Measurements from ENCODE around the gene TXK. TPM values are rescaled to one million over a fixed set of nuclear protein-coding genes. Genes with fewer than 3 reads are reported as not detected.

TXK gene
- total RNA-seq, 1 donor from 2014 or later: 0.36 TPM

DNA sequence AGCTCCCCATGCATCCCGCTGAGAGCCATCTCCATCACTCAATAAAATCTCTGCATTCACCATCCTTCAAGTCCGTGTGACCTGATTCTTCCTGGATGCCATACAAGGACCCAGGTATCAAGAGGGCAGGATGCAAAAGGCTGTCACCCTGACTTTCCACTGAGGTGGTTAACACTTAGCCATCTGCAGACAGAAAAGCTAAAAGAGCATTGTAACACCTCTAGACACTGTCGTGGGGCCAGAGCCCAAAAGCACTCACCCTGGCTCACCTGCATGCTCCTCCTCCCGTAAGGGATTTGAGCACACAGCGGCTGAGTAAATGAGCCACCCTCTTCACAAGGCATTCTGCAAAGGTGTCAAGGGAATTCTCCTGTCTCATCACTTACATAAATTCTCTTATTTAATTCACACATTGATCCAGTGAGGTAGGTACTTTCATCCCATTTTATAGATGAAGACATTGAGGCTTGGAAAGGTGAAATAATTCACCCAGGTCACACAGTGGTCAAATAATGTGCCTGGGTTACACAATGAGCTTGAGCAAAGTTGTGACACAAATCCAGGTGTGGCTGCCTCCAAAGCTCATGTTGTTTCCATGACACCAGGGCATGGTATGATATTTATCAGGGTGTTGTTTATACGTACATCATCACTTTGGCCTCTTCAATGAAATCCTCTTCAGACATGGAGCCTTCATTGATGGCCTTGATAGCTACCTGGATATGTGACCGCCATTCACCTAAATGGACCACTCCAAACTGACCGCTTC is 48.0 kb downstream of the TXK start:
- no peaks in the 10 kb centered on the region for H3K4me1 Mint-ChIP-seq (ENCODE audit: unreplicated experiment)

DNA sequence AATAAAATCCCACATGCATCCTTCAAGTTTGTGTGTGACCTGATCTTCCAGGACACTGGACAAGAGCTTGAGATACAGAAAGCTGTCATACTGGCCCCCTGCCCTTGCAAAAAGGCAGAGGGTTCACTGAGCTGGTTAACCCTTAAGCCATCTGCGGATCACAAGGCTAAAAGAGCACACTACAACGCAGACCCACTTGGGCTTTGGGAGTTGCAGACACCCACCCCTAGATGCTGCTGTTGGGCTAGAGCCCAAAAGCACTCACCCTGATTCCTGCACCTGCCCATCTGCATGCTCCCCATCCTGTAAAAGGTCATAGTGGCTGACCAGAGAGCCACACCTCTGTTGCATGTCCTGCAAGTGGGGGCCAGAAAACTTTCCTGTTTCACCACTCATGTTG is 51.1 kb downstream of the TXK start:
- no peak for DNase-seq (ENCODE audit: low spot score)
- Mint-ChIP-seq H3K9me3 (ENCODE audit: unreplicated experiment) (no peaks in the 10 kb centered on the region), H3K4me1 (ENCODE audit: unreplicated experiment) (peaks cover 7% of the 10 kb centered on the region), H3K36me3 (ENCODE audit: low read depth, unreplicated experiment) (no peaks in the 10 kb centered on the region), H3K27me3 (ENCODE audit: unreplicated experiment) (peaks cover 4% of the 10 kb centered on the region), H3K4me3 (ENCODE audit: unreplicated experiment) (no peak overlapping the region), H3K27ac (ENCODE audit: unreplicated experiment) (no peak overlapping the region)
- TF ChIP-seq, protein P1, sequence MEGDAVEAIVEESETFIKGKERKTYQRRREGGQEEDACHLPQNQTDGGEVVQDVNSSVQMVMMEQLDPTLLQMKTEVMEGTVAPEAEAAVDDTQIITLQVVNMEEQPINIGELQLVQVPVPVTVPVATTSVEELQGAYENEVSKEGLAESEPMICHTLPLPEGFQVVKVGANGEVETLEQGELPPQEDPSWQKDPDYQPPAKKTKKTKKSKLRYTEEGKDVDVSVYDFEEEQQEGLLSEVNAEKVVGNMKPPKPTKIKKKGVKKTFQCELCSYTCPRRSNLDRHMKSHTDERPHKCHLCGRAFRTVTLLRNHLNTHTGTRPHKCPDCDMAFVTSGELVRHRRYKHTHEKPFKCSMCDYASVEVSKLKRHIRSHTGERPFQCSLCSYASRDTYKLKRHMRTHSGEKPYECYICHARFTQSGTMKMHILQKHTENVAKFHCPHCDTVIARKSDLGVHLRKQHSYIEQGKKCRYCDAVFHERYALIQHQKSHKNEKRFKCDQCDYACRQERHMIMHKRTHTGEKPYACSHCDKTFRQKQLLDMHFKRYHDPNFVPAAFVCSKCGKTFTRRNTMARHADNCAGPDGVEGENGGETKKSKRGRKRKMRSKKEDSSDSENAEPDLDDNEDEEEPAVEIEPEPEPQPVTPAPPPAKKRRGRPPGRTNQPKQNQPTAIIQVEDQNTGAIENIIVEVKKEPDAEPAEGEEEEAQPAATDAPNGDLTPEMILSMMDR (IDR thresholded peaks at IDR 0.05; ENCODE audit: unreplicated experiment): no peak

More for the DNA sequence above, 48.0 kb downstream of the TXK start:
- Mint-ChIP-seq H3K27me3 (ENCODE audit: unreplicated experiment) (peaks cover 4% of the 10 kb centered on the region), H3K27ac (ENCODE audit: unreplicated experiment) (no peak overlapping the region), H3K36me3 (ENCODE audit: low read depth, unreplicated experiment) (no peaks in the 10 kb centered on the region), H3K4me3 (ENCODE audit: unreplicated experiment) (no peak overlapping the region), H3K9me3 (ENCODE audit: unreplicated experiment) (no peaks in the 10 kb centered on the region)
- TF ChIP-seq, protein P1 (IDR thresholded peaks at IDR 0.05; ENCODE audit: unreplicated experiment): no peak
- DNase-seq (ENCODE audit: low spot score): no peak

DNA sequence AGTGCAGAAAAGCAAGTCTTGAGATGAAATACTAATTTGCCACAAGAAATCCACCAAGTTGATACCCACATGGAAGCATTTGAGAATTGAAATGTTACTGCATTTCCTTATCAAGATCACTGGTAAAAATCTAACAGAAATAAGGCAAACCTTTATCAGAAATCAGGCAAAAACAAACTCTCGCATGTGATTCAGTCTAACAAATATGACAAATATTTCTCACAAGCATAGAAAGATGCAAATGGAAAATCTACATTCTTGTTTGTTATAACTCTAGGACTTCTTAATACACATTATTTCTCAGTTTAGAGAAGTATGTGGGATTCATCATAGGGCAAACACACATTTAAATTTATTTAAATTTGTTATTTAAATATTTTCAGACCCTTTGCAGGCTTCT is 52.9 kb downstream of the TXK start:
- Mint-ChIP-seq H3K9me3 (ENCODE audit: unreplicated experiment) (no peaks in the 10 kb centered on the region), H3K4me1 (ENCODE audit: unreplicated experiment) (peaks cover 7% of the 10 kb centered on the region), H3K27me3 (ENCODE audit: unreplicated experiment) (peaks cover 4% of the 10 kb centered on the region), H3K4me3 (ENCODE audit: unreplicated experiment) (no peak overlapping the region), H3K36me3 (ENCODE audit: low read depth, unreplicated experiment) (no peaks in the 10 kb centered on the region), H3K27ac (ENCODE audit: unreplicated experiment) (no peak overlapping the region)
- no peak for DNase-seq (ENCODE audit: low spot score)
- TF ChIP-seq, protein P1 (IDR thresholded peaks at IDR 0.05; ENCODE audit: unreplicated experiment): no peak

DNA sequence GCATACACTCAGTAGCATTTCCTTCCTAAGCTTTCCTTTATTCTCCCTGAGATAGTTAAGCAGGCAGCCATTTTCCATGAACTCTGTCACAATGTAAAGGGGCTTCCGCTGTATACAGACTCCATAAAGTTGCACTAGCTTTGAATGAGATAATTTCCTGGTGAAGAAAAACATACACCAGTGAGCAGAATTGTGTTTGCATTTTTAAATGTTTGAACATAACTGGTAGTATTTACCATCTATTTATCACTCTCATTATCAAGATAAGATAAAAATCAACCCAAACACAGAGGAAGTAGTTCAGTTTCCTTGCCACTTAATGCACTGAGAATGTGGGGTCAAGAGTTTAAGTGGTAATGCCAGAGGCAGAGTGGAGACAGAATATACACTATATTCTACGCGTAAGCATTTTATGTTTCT is 54.1 kb downstream of the TXK start:
- no peak for DNase-seq (ENCODE audit: low spot score)
- Mint-ChIP-seq H3K9me3 (ENCODE audit: unreplicated experiment) (no peaks in the 10 kb centered on the region), H3K27me3 (ENCODE audit: unreplicated experiment) (peaks cover 4% of the 10 kb centered on the region), H3K4me1 (ENCODE audit: unreplicated experiment) (peaks cover 7% of the 10 kb centered on the region), H3K27ac (ENCODE audit: unreplicated experiment) (no peak overlapping the region), H3K36me3 (ENCODE audit: low read depth, unreplicated experiment) (no peaks in the 10 kb centered on the region), H3K4me3 (ENCODE audit: unreplicated experiment) (no peak overlapping the region)
- TF ChIP-seq, protein P1 (IDR thresholded peaks at IDR 0.05; ENCODE audit: unreplicated experiment): no peak

DNA sequence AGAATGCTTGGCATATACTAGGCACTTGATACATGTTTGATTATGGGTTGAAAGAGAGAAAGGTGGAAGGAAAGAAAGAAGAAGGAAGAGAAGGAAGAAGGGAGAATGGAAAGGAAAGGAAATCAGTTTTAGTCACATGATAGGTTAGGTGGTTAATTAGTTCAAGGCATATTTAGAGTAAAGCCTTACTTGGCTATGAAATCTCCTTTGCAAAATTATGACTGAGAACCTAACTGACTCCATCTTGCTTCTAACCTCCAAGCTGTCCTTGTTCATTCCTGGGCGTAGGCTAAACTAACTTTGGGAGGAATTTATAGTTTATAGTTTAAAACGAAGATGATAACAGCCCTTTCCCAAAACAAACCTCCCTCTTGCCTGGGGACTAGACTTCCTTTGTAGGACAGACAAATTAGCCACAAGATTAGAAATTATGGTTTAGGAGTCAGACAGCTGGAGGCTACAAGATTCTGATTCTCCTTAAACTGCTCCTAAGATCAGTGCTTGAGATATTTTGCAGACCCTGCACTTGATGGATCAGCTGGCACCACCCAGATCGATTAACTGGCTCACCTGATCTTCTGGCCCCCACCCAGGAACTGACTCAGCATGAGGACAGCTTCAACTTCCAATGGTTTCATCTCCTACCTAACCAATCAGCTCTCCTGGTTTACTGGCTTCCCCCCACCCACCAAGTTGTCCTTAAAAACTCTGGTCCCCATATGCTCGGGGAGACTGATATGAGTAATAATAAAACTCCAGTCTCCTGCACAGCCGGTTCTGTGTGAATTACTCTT is 55.0 kb downstream of the TXK start:
- H3K27me3 Mint-ChIP-seq (ENCODE audit: unreplicated experiment): peaks cover under 1% of the 10 kb centered on the region
- TF ChIP-seq, protein P1 (IDR thresholded peaks at IDR 0.05; ENCODE audit: unreplicated experiment): no peak
- no peak overlapping the region for H3K4me3 Mint-ChIP-seq (ENCODE audit: unreplicated experiment)
- peak overlapping the region; percentile 16 for H3K27ac Mint-ChIP-seq (ENCODE audit: unreplicated experiment)
- no peaks in the 10 kb centered on the region for H3K9me3 Mint-ChIP-seq (ENCODE audit: unreplicated experiment)
- peaks cover 7% of the 10 kb centered on the region for H3K4me1 Mint-ChIP-seq (ENCODE audit: unreplicated experiment)
- H3K36me3 Mint-ChIP-seq (ENCODE audit: low read depth, unreplicated experiment): no peaks in the 10 kb centered on the region
- no peak for DNase-seq (ENCODE audit: low spot score)
